HG02763 (cell line): ENCODE results near the gene IPO8.

ENCODE experiments used
- ATAC-seq: cut with Tn5 transposase; IDR thresholded peaks from one replicate; pipeline ENCODE4 v1.9.1; 2021; ENCODE audit warnings: mild to moderate bottlenecking, moderate library complexity; ENCODE audit not compliant: unreplicated experiment

IPO8 gene

GRCh38 chr12:30695199-30696102 lies at the start of gene IPO8:
TSS of gene IPO8 (minus strand) at chr12:30695869. CDS start at chr12:30695647, 222 bp downstream.
- ATAC-seq: peak; percentile 85

DNA sequence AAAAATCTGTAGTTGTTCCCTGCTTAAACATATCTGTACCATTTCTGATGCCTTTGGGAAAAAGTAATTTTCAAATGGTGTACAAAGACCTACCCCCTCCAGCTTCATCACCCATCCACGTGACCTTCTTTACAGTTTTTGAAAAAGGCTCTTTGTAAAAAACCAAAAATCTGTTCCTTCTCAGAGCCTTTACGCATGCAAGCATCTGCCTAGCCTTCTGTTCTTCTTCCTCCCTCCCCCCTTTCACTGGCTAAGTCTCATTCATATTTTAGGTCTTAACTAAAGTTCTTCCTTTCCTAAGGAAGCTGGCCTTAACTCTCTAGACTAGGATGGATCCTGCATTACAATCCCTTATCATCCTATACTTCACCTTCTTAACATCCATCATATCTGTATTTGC lies 48.7 kb upstream of the IPO8 start:
- ATAC-seq: no peak

DNA sequence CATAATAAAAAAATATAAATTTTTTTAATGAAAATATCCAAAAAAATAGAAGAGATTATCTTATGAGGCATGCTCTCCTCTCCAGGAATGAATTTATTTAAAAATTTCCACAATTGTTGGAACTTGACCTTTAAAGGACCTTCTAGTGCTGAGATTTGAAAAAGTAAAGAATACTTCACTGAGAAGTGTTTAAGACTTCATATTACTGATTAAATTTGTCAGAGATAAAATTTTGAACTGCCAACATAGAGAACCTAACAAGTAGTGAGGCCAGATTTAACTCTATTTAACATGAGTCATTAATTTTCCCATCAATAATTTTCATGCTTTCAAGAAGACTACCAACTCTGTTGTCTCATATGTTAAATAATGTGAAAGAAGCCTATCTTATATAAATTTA lies 44.6 kb upstream of the IPO8 start:
- no peak for ATAC-seq

GRCh38 chr12:30739020-30739419 lies 43.4 kb upstream of the IPO8 start:
- ATAC-seq: no peak

- no peak for ATAC-seq
Observed at GRCh38 chr12:30732954-30733637, 37.4 kb upstream of the IPO8 start.

DNA sequence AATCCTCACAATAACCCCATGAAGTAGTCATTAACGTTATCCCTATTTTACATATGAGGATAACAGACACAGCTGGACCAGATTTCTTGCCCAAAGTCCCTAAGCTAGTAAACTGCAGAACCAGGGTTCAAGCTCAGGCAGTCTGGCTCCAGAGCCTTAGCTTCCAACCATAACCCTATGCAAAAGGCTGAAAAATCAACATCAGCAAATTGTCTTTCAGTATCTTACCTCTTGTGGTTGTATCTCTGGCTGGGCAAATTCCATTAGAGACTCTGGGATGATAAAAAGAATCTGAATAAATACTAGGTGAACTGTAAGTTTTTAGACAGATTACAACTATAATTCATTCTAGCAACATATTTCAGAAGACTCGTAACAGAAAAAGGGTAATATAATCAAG lies 34.3 kb upstream of the IPO8 start:
- no peak for ATAC-seq

- ATAC-seq: no peak
Observed at GRCh38 chr12:30729547-30729946, 33.9 kb upstream of the IPO8 start.

DNA sequence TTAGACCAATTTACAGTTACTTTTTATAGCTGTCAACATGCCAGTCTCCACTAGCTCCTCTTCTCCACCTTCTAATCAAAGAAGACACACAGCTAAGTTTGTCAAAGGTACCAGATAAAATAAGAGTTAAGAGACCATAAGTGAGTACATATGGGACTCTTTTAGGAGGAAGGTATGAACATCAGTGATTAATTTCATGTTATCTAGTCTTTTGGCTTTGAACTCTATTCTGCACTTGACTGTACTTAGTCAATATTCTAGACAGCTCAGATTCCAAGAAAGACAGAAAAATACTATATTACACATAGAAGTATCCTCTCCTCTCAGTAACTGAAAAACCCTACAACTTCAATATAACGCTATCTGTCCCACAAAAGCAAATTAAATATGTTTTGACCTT lies 31.0 kb upstream of the IPO8 start:
- ATAC-seq: no peak

- ATAC-seq: no peak
Observed at GRCh38 chr12:30725739-30726138, 30.1 kb upstream of the IPO8 start.

GRCh38 chr12:30719060-30719459 lies 23.4 kb upstream of the IPO8 start:
- no peak for ATAC-seq

DNA sequence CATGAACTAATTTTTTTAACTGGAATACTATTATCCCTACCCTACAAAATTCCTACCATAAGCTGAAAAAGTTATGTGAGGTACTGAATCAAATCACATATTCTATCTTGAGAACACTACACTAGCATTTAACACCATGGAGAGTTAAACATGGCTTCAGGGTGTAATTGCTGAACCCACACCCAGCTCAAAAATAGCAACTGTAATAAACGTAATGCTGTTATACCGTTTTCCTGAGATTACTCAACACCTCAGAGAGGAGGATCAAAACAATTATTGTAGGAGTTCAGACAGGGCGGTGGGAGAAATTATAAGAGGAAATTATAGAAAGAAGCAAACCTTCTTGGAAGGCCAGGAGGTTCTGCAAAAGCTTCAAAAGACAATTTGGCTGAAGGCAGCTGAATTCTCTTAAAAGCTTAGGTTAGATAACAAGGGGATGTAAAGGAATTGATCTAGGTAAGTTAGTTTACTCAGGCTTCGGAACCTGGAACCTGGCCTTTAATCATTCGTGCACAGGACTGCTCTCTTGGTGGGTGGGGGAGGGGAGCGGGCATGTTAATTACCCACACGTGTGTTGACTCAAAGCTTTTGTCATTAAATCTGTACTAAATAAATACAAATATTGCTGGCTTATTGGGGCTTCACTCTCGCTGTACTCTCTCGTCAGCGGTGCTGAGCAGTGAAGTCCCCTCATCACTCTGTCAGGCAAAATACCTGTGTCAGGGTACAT lies 12.1 kb upstream of the IPO8 start:
- no peak for ATAC-seq

DNA sequence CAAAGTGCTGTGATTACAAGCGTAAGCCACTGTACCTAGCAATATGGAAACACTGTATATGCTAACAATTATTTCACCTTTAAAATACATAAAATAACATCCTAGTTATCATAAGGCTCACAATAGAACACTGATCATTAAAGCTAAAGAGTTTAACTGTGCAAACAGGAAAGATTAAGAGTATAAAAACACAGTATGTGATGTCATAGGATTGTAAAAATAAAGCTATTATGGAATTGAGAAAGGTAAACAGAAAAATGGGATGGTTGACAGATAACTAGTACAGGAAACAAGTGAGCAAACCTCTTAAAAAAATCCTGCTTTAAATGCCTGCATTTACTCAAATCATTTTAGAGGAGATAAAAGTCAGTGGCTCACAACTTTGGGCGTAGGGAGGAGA lies 10.8 kb upstream of the IPO8 start:
- no peak for ATAC-seq

GRCh38 chr12:30701056-30701455 lies 5.4 kb upstream of the IPO8 start:
- no peak for ATAC-seq

- no peak for ATAC-seq
Observed at GRCh38 chr12:30700216-30700900, 4.7 kb upstream of the IPO8 start.

GRCh38 chr12:30698346-30698745 lies 2.7 kb upstream of the IPO8 start:
- no peak for ATAC-seq

GRCh38 chr12:30696943-30697342 lies 1.3 kb upstream of the IPO8 start:
- no peak for ATAC-seq

GRCh38 chr12:30696486-30696885 lies 817 bp upstream of the IPO8 start:
- ATAC-seq: no peak

DNA sequence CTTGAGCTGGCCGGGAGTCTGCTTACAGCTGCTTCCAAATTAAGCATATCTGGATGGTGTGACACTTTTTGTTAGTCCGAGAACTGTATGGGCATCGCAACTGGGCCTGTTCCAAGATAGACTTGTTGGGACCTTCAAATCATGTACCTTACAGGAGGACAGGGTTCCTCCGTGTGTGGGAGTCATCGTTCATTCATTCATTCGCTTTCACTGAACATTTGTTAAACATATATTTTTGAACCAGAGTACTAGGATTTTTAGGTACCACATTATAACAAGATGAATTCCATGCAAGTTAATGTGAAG lies 387 bp upstream of the IPO8 start:
- peak; percentile 25 for ATAC-seq

GRCh38 chr12:30694412-30695198 lies 1.1 kb downstream of the IPO8 start:
- ATAC-seq: peak; percentile 40

GRCh38 chr12:30692470-30692869 lies 3.2 kb downstream of the IPO8 start:
- ATAC-seq: no peak
